GM18951 (cell line): ENCODE measurements around the gene PLD4.

ENCODE experiments used
- POLR2A ChIP-seq: IDR thresholded peaks from 4 replicates; pipeline ENCODE4 v1.6.1; 2011; ENCODE audit warnings: mild to moderate bottlenecking; ENCODE audit not compliant: insufficient read length, insufficient read depth; ENCODE audit errors: extremely low read depth
- in situ Hi-C: fragments of 300-500 bp; cut with MboI; formaldehyde crosslinking; loops from one replicate; pipeline ENCODE4 v1.12.0; 2022; ENCODE audit warnings: low sequenced_read_pairs, mixed read lengths, inconsistent platforms; ENCODE audit not compliant: unreplicated experiment

PLD4 gene

GRCh38 chr14:104968153-104968527 lies 43.5 kb downstream of the PLD4 start:
- in situ Hi-C loops: no loop called here
- TF ChIP-seq POLR2A: no peak

- in situ Hi-C loops: no loop called here
- TF ChIP-seq POLR2A: no peak
These were observed 44.1 kb downstream of the PLD4 start for GRCh38 chr14:104968541-104969401.

GRCh38 chr14:104969741-104970230 lies 45.1 kb downstream of the PLD4 start:
- no peak for TF ChIP-seq POLR2A
- in situ Hi-C loops: loop anchor here (5.0 kb wide), 1 partner anchor 78 kb away; no protein-coding TSS in a partner anchor

GRCh38 chr14:104970231-104971068 lies 45.8 kb downstream of the PLD4 start:
- in situ Hi-C loops: loop anchor here (5.0 kb wide), 1 partner anchor 77 kb away; no protein-coding TSS in a partner anchor

GRCh38 chr14:104971447-104972240 lies 47.0 kb downstream of the PLD4 start:
- in situ Hi-C loops: loop anchor here (5.0 kb wide), 1 partner anchor 76 kb away; no protein-coding TSS in a partner anchor
- TF ChIP-seq POLR2A: no peak

More at GRCh38 chr14:104970231-104971068, 45.8 kb downstream of the PLD4 start:
- no peak for TF ChIP-seq POLR2A

GRCh38 chr14:104972301-104973134 lies 47.8 kb downstream of the PLD4 start:
- in situ Hi-C loops: loop anchor here (5.0 kb wide), 1 partner anchor 75 kb away; no protein-coding TSS in a partner anchor
- no peak for TF ChIP-seq POLR2A

GRCh38 chr14:104973135-104973384 lies 48.4 kb downstream of the PLD4 start:
- in situ Hi-C loops: loop anchor here (5.0 kb wide), 1 partner anchor 74 kb away; no protein-coding TSS in a partner anchor
- TF ChIP-seq POLR2A: no peak

- in situ Hi-C loops: loop anchor here (5.0 kb wide), 1 partner anchor 74 kb away; no protein-coding TSS in a partner anchor
- no peak for TF ChIP-seq POLR2A
These were observed 48.9 kb downstream of the PLD4 start for GRCh38 chr14:104973385-104974145.

GRCh38 chr14:104974146-104974541 lies 49.5 kb downstream of the PLD4 start:
- no peak for TF ChIP-seq POLR2A
- in situ Hi-C loops: loop anchor here (5.0 kb wide), 1 partner anchor 73 kb away; no protein-coding TSS in a partner anchor

GRCh38 chr14:104974665-104975390 lies 50.1 kb downstream of the PLD4 start:
- in situ Hi-C loops: loop anchor here (5.0 kb wide), 1 partner anchor 72 kb away; no protein-coding TSS in a partner anchor

More at GRCh38 chr14:104974665-104975390, 50.1 kb downstream of the PLD4 start:
- no peak for TF ChIP-seq POLR2A
